HepG2 (cell line): ENCODE results near the gene LNX2. TPM values are rescaled to one million over a fixed set of nuclear protein-coding genes. Genes with fewer than 3 reads are reported as not detected.

Experiments used
- CC2D1A ChIP-seq: sonication (generic); formaldehyde crosslinking; IDR thresholded peaks from 2 replicates; pipeline ENCODE4 v1.8.1; 2023; ENCODE audit warnings: mild to moderate bottlenecking, missing genetic modification reagents
- DZIP1 ChIP-seq: sonication (generic); formaldehyde crosslinking; IDR thresholded peaks from 2 replicates; pipeline ENCODE4 v1.5.0; 2020; ENCODE audit warnings: mild to moderate bottlenecking, missing genetic modification reagents
- ELK4 ChIP-seq: sonication (generic); formaldehyde crosslinking; IDR thresholded peaks from 2 replicates; pipeline ENCODE4 v1.9.0; 2021; ENCODE audit warnings: missing genetic modification reagents, borderline replicate concordance
- HIC2 ChIP-seq: sonication (generic); formaldehyde crosslinking; IDR thresholded peaks from 2 replicates; pipeline ENCODE4 v1.9.0; 2022; ENCODE audit warnings: low read depth, missing genetic modification reagents
- JUN ChIP-seq: sonication (generic); formaldehyde crosslinking; IDR thresholded peaks from 2 replicates; pipeline ENCODE4 v1.4.0; 2020; ENCODE audit warnings: mild to moderate bottlenecking, missing genetic modification reagents
- NCOR1 ChIP-seq: fragments of 200-600 bp; sonication (generic); IDR thresholded peaks from 2 replicates; pipeline ENCODE4 v1.7.0; 2017; ENCODE audit warnings: antibody characterized with exemption, low read length, borderline replicate concordance
- RBAK ChIP-seq: sonication (generic); formaldehyde crosslinking; IDR thresholded peaks from 2 replicates; pipeline ENCODE4 v1.5.1; 2020; ENCODE audit warnings: mild to moderate bottlenecking, missing genetic modification reagents
- REST ChIP-seq, 2 experiments: IDR thresholded peaks; 2 replicates each; pipeline ENCODE4 v1.6.1; 2011 to 2012; ENCODE audit warnings: low read length in 2 of 2, borderline replicate concordance in 1 of 2, low read depth in 1 of 2, mild to moderate bottlenecking in 1 of 2, moderate library complexity in 1 of 2
- ZNF263 ChIP-seq: sonication (generic); formaldehyde crosslinking; IDR thresholded peaks from 2 replicates; pipeline ENCODE4 v1.4.0; 2020; ENCODE audit warnings: missing genetic modification reagents
- ZNF407 ChIP-seq: sonication (generic); formaldehyde crosslinking; IDR thresholded peaks from one replicate; pipeline ENCODE4 v1.5.1; 2020; ENCODE audit warnings: mild to moderate bottlenecking, missing genetic modification reagents; ENCODE audit errors: not compliant biosample characterization
- polyA plus RNA-seq, 8 experiments: library from polyadenylated mRNA; depleted of rRNA in 3 of 8; stranded (reverse) in 7 of 8; unstranded in 1 of 8; fragments of >200 nt; fragmentation: Illumina TruSeq in 4 of 8; extraction: Trizol in 4 of 8; gene quantifications; 2 replicates each; pipeline versions ENCODE4 v1.2.1 to v1.2.3, GENCODE V29; 2011 to 2016; ENCODE audit warnings: low read depth in 4 of 8, missing spikeins in 1 of 8, mixed read lengths in 1 of 8; ENCODE audit not compliant: insufficient read depth in 1 of 8
- total RNA-seq, 5 experiments: library from RNA; depleted of rRNA; stranded (reverse); fragments of >200 nt; fragmentation: Illumina TruSeq; extraction: Trizol; gene quantifications; 2 replicates each; pipeline ENCODE4 v1.2.3, GENCODE V29; 2016; ENCODE audit warnings: low read depth in 1 of 5

Gene LNX2
- total and polyA plus RNA-seq, 2 of the 13 experiments (the other 11 are each of a cell fraction or from before 2014, with no cell fraction given): 9.2 to 9.7 TPM

- no peak for TF ChIP-seq ZNF407 (CRISPR knock-in tag)
- no peak for TF ChIP-seq JUN (CRISPR knock-in tag)
- TF ChIP-seq HIC2 (CRISPR knock-in tag): no peak
- TF ChIP-seq CC2D1A (CRISPR knock-in tag): no peak
- no peak for TF ChIP-seq REST (IDR thresholded peaks at IDR 0.05; ENCODE audit: borderline replicate concordance in 1 of 2, low read depth in 1 of 2, low read length in 2 of 2)
- 0 out of 2 replicates have a peak, but pooled peaks have one; percentile 40 for TF ChIP-seq ZNF263
- no peak for TF ChIP-seq RBAK
- no peak for TF ChIP-seq NCOR1
- TF ChIP-seq DZIP1: no peak
- TF ChIP-seq ELK4 (CRISPR knock-in tag): no peak
Measured at GRCh38 chr13:27533155-27533643, 87.1 kb downstream of the LNX2 start (continued).
